Liver (tissue), 9 donors: ENCODE measurements around the gene SGIP1. TPM values are rescaled to one million over a fixed set of nuclear protein-coding genes. Genes with fewer than 3 reads are reported as not detected.

Experiments
- DNase-seq: peaks from one replicate; pipeline ENCODE4 v3.0.0-alpha.2; 2017; ENCODE audit warnings: low spot score
- H3K27ac ChIP-seq, 2 donors: one replicate each; pipeline ENCODE4 v1.7.0; 2013; ENCODE audit warnings: inconsistent platforms in 2 of 2, low read length in 2 of 2, control low read depth in 1 of 2, low read depth in 1 of 2, mild to moderate bottlenecking in 1 of 2
- H3K27me3 ChIP-seq, 4 donors: one replicate each; pipeline versions ENCODE4 v1.6.1 to v1.7.0; 2013; ENCODE audit warnings: low read length in 3 of 4, inconsistent platforms in 1 of 4, mild to moderate bottlenecking in 1 of 4, moderate library complexity in 1 of 4; ENCODE audit not compliant: control insufficient read depth in 4 of 4, insufficient read depth in 4 of 4
- H3K36me3 ChIP-seq, 4 donors: one replicate each; pipeline versions ENCODE4 v1.6.1 to v1.7.0; 2013; ENCODE audit warnings: low read length in 3 of 4, mild to moderate bottlenecking in 3 of 4, low read depth in 1 of 4, moderate library complexity in 1 of 4; ENCODE audit not compliant: control insufficient read depth in 4 of 4, insufficient read depth in 3 of 4
- H3K4me1 ChIP-seq, 4 donors: one replicate each; pipeline versions ENCODE4 v1.6.1 to v1.7.0; 2013; ENCODE audit warnings: low read length in 3 of 4, mild to moderate bottlenecking in 3 of 4, moderate library complexity in 1 of 4; ENCODE audit not compliant: control insufficient read depth in 4 of 4, insufficient read depth in 4 of 4
- H3K4me3 ChIP-seq, 3 donors: one replicate each; pipeline versions ENCODE4 v1.6.1 to v1.7.0; 2013; ENCODE audit warnings: low read length in 3 of 3, control low read depth in 1 of 3, low read depth in 1 of 3, mild to moderate bottlenecking in 1 of 3
- H3K9ac ChIP-seq, 2 donors: one replicate each; pipeline ENCODE4 v1.7.0; 2013; ENCODE audit warnings: low read length in 2 of 2, mild to moderate bottlenecking in 2 of 2, moderate library complexity in 2 of 2, control low read depth in 1 of 2, low read depth in 1 of 2
- H3K9me3 ChIP-seq, 4 donors: one replicate each; pipeline versions ENCODE4 v1.6.1 to v1.7.0; 2013; ENCODE audit warnings: low read length in 3 of 4; ENCODE audit not compliant: control insufficient read depth in 4 of 4
- CTCF ChIP-seq: fragments of 150-350 bp; IDR thresholded peaks from 2 replicates; pipeline ENCODE4 v1.5.1; 2017; ENCODE audit warnings: improper control_type of control experiment, low read depth, low read length; ENCODE audit not compliant: missing input control
- EGR1 ChIP-seq, 2 donors: IDR thresholded peaks; 2 replicates each; pipeline ENCODE4 v1.6.1; 2016 to 2018; ENCODE audit warnings: antibody characterized with exemption in 2 of 2, low read depth in 2 of 2
- FOXA1 ChIP-seq: IDR thresholded peaks from 2 replicates; pipeline ENCODE4 v1.6.1; 2016; ENCODE audit warnings: antibody characterized with exemption
- FOXA2 ChIP-seq: IDR thresholded peaks from 2 replicates; pipeline ENCODE4 v1.6.1; 2016; ENCODE audit warnings: antibody characterized with exemption
- GABPA ChIP-seq, 2 donors: IDR thresholded peaks in 1 of 2; conservative IDR thresholded peaks in 1 of 2; 2 replicates each; pipeline ENCODE4 v1.6.1; 2016; ENCODE audit warnings: antibody characterized with exemption in 2 of 2, mild to moderate bottlenecking in 1 of 2, moderate library complexity in 1 of 2
- HNF4A ChIP-seq, 2 donors: conservative IDR thresholded peaks; 2 replicates each; pipeline ENCODE4 v1.6.1; 2016; ENCODE audit warnings: antibody characterized with exemption in 2 of 2, mild to moderate bottlenecking in 2 of 2
- HNF4G ChIP-seq: IDR thresholded peaks from 2 replicates; pipeline ENCODE4 v1.6.1; 2016; ENCODE audit warnings: antibody characterized with exemption
- JUND ChIP-seq, 2 donors: IDR thresholded peaks; 2 replicates each; pipeline ENCODE4 v1.6.1; 2016; ENCODE audit warnings: antibody characterized with exemption in 2 of 2
- MAX ChIP-seq: IDR thresholded peaks from 2 replicates; pipeline ENCODE4 v1.6.1; 2016; ENCODE audit warnings: antibody characterized with exemption
- NR2F2 ChIP-seq: IDR thresholded peaks from 2 replicates; pipeline ENCODE4 v1.6.1; 2016; ENCODE audit warnings: antibody characterized with exemption
- RAD21 ChIP-seq, 2 donors: IDR thresholded peaks; 2 replicates each; pipeline ENCODE4 v1.6.1; 2016; ENCODE audit warnings: antibody characterized with exemption in 2 of 2, mild to moderate bottlenecking in 2 of 2
- REST ChIP-seq: IDR thresholded peaks from 2 replicates; pipeline ENCODE4 v1.6.1; 2016; ENCODE audit warnings: antibody characterized with exemption, mild to moderate bottlenecking
- RXRA ChIP-seq, 2 donors: IDR thresholded peaks; 2 replicates each; pipeline ENCODE4 v1.6.1; 2017 to 2018; ENCODE audit warnings: antibody characterized with exemption in 2 of 2, mild to moderate bottlenecking in 1 of 2
- SP1 ChIP-seq: IDR thresholded peaks from 2 replicates; pipeline ENCODE4 v1.6.1; 2018; ENCODE audit warnings: antibody characterized with exemption, mild to moderate bottlenecking
- TAF1 ChIP-seq: conservative IDR thresholded peaks from 2 replicates; pipeline ENCODE4 v1.6.1; 2016; ENCODE audit warnings: antibody characterized with exemption, mild to moderate bottlenecking
- YY1 ChIP-seq: IDR thresholded peaks from 2 replicates; pipeline ENCODE4 v1.6.1; 2016; ENCODE audit warnings: antibody characterized with exemption, mild to moderate bottlenecking
- polyA plus RNA-seq, 2 donors: library from polyadenylated mRNA; stranded (reverse) in 1 of 2; unstranded in 1 of 2; fragments of 200-250 nt in 1 of 2; fragments of >200 nt in 1 of 2; fragmentation: Nextera tagmentation in 1 of 2; extraction: Ambion mirVana in 1 of 2; gene quantifications; one replicate each; pipeline versions ENCODE4 v1.2.1 to v1.2.3, GENCODE V29; 2013 to 2015
- total RNA-seq, 2 donors: library from RNA; depleted of rRNA; stranded (reverse); fragments of >200 nt; gene quantifications; one replicate each; pipeline ENCODE4 v1.2.3, GENCODE V29; 2014
- TF ChIP-seq, protein P1 (sequence below): IDR thresholded peaks from 2 replicates; pipeline ENCODE4 v1.6.1; 2016; ENCODE audit warnings: antibody characterized with exemption
- TF ChIP-seq, protein P2 (sequence below): IDR thresholded peaks from 2 replicates; pipeline ENCODE4 v1.6.1; 2016; ENCODE audit warnings: antibody characterized with exemption
- donor health status: healthy.
- donor health status: healthy.
- donor health status: healthy.
- donor health status: healthy.
- donor health status: healthy.

The SGIP1 gene
- total and polyA plus RNA-seq, 4 donors = 0.09 to 2.5 (median 0.38) TPM

GRCh38 chr1:66585002-66585401 is 51.0 kb downstream of the SGIP1 start:
- Histone ChIP-seq H3K4me1 (peaks cover 0 to 2% (median 0%) of the 10 kb centered on the region in 4 donors), H3K9ac (no peak overlapping the region), H3K27ac (no peak overlapping the region), H3K36me3 (no peaks in the 10 kb centered on the region), H3K9me3 (no peaks in the 10 kb centered on the region), H3K4me3 (no peak overlapping the region), H3K27me3 (no peaks in the 10 kb centered on the region)
- DNase-seq = no peak
- no peak for TF ChIP-seq TAF1
- no peak for TF ChIP-seq CTCF
- no peak for TF ChIP-seq RXRA (IDR thresholded peaks at IDR 0.05)
- TF ChIP-seq JUND (IDR thresholded peaks at IDR 0.05) = no peak
- TF ChIP-seq, protein P1, sequence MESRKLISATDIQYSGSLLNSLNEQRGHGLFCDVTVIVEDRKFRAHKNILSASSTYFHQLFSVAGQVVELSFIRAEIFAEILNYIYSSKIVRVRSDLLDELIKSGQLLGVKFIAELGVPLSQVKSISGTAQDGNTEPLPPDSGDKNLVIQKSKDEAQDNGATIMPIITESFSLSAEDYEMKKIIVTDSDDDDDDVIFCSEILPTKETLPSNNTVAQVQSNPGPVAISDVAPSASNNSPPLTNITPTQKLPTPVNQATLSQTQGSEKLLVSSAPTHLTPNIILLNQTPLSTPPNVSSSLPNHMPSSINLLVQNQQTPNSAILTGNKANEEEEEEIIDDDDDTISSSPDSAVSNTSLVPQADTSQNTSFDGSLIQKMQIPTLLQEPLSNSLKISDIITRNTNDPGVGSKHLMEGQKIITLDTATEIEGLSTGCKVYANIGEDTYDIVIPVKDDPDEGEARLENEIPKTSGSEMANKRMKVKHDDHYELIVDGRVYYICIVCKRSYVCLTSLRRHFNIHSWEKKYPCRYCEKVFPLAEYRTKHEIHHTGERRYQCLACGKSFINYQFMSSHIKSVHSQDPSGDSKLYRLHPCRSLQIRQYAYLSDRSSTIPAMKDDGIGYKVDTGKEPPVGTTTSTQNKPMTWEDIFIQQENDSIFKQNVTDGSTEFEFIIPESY = no peak
- no peak for TF ChIP-seq EGR1 (IDR thresholded peaks at IDR 0.05; ENCODE audit: low read depth in 2 of 2)
- no peak for TF ChIP-seq MAX
- TF ChIP-seq HNF4G = no peak
- no peak for TF ChIP-seq FOXA1
- TF ChIP-seq, protein P2, sequence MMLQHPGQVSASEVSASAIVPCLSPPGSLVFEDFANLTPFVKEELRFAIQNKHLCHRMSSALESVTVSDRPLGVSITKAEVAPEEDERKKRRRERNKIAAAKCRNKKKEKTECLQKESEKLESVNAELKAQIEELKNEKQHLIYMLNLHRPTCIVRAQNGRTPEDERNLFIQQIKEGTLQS = no peak
- no peak for TF ChIP-seq SP1

DNA sequence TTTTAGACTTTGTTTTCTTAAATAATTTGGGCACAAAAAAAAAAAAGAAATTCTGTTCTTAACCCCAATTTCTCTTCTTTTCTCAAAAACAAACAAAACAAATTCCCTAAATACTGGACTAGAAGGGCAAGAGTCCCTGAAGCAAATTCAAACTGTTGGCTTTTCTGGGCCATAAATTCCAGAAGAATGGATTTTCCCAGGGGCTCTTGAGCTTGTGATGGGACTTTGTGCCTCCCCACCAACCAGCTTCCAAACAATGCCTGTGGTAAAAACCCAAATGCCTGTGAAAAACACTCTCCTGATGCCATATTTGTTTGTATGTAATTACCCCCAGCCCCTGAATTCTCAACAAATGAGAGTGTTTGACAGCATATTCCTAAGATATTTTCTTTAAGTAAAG is 55.4 kb downstream of the SGIP1 start:
- Histone ChIP-seq H3K27me3 (no peaks in the 10 kb centered on the region), H3K9me3 (no peaks in the 10 kb centered on the region), H3K4me1 (peaks cover 0 to 2% (median 0%) of the 10 kb centered on the region in 4 donors), H3K36me3 (no peaks in the 10 kb centered on the region), H3K27ac (no peak overlapping the region), H3K9ac (no peak overlapping the region), H3K4me3 (no peak overlapping the region)
- DNase-seq = no peak
- TF ChIP-seq HNF4G = no peak
- no peak for TF ChIP-seq YY1
- no peak for TF ChIP-seq JUND (IDR thresholded peaks at IDR 0.05)
- TF ChIP-seq, protein P2 = no peak
- TF ChIP-seq MAX = no peak
- TF ChIP-seq REST = no peak
- TF ChIP-seq FOXA1 = no peak
- no peak for TF ChIP-seq RAD21 (IDR thresholded peaks at IDR 0.05)
- no peak for TF ChIP-seq NR2F2
- TF ChIP-seq, protein P1 = no peak
- TF ChIP-seq TAF1 = no peak
- TF ChIP-seq EGR1 (IDR thresholded peaks at IDR 0.05; ENCODE audit: low read depth in 2 of 2) = no peak
- no peak for TF ChIP-seq HNF4A (conservative IDR thresholded peaks at IDR 0.05)
- TF ChIP-seq RXRA (IDR thresholded peaks at IDR 0.05) = no peak
- TF ChIP-seq GABPA (IDR thresholded peaks at IDR 0.05 in 1 of 2, conservative IDR thresholded peaks at IDR 0.05 in 1 of 2) = no peak
- TF ChIP-seq SP1 = no peak
- no peak for TF ChIP-seq CTCF
- no peak for TF ChIP-seq FOXA2
